ENCODE measurements around the gene SESN2.

DNA sequence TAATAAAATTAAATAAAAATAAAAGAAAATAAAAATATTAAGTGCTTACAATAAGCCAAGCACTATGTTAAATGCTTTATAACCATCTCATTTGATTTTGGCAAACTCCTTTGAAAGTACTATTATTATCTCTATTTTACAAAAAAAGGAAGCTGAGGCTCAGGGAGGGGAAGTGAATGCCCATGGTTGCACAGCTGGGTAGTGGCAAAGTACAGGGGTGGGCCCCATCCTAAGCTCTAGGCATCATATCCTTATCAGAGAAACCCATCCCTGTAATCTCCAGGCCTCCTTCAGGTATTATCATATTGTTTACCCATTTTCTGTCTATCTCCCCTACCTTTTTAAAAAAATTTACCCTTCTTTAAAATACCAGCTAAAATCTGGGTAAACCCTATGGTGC, 67.2 kb downstream of the SESN2 start:
- TF ChIP-seq, protein P1, sequence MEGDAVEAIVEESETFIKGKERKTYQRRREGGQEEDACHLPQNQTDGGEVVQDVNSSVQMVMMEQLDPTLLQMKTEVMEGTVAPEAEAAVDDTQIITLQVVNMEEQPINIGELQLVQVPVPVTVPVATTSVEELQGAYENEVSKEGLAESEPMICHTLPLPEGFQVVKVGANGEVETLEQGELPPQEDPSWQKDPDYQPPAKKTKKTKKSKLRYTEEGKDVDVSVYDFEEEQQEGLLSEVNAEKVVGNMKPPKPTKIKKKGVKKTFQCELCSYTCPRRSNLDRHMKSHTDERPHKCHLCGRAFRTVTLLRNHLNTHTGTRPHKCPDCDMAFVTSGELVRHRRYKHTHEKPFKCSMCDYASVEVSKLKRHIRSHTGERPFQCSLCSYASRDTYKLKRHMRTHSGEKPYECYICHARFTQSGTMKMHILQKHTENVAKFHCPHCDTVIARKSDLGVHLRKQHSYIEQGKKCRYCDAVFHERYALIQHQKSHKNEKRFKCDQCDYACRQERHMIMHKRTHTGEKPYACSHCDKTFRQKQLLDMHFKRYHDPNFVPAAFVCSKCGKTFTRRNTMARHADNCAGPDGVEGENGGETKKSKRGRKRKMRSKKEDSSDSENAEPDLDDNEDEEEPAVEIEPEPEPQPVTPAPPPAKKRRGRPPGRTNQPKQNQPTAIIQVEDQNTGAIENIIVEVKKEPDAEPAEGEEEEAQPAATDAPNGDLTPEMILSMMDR (IDR thresholded peaks at IDR 0.05): no peak
- TF ChIP-seq POLR2A (IDR thresholded peaks at IDR 0.05): no peak

Measured in right lobe of liver (tissue), 4 donors.